Uterus (tissue), 4 donors: Measurements from ENCODE around the gene SORBS1. TPM values are rescaled to one million over a fixed set of nuclear protein-coding genes. Genes with fewer than 3 reads are reported as not detected.

Source experiments
- DNase-seq, 2 donors: peaks; one replicate each; pipeline ENCODE4 v3.0.0-alpha.2; 2019 to 2020
- H3K27ac ChIP-seq, 2 donors: fragments of 200-600 bp; sonication (generic); 1 replicate in 1 of 2; 2 replicates in 1 of 2; pipeline ENCODE4 v1.5.1; 2016 to 2018
- H3K27me3 ChIP-seq, 2 donors: fragments of 200-600 bp; sonication (generic); one replicate each; pipeline ENCODE4 v1.5.1; 2018 to 2019; ENCODE audit warnings: control low read depth in 1 of 2
- H3K36me3 ChIP-seq, 2 donors: fragments of 200-600 bp; sonication (generic); one replicate each; pipeline ENCODE4 v1.5.1; 2019; ENCODE audit warnings: control low read depth in 1 of 2
- H3K4me1 ChIP-seq, 2 donors: fragments of 200-600 bp; sonication (generic); one replicate each; pipeline ENCODE4 v1.5.1; 2018 to 2019; ENCODE audit warnings: control low read depth in 1 of 2
- H3K4me3 ChIP-seq, 2 donors: fragments of 200-600 bp; sonication (generic); 1 replicate in 1 of 2; 2 replicates in 1 of 2; pipeline ENCODE4 v1.5.1; 2018 to 2019; ENCODE audit warnings: mild to moderate bottlenecking in 1 of 2
- H3K9me3 ChIP-seq, 2 donors: fragments of 200-600 bp; sonication (generic); one replicate each; pipeline ENCODE4 v1.5.1; 2019; ENCODE audit warnings: control low read depth in 1 of 2
- POLR2A ChIP-seq, 2 donors: fragments of 450-650 bp; IDR thresholded peaks; one replicate each; pipeline ENCODE4 v1.6.1; 2016; ENCODE audit warnings: antibody characterized with exemption in 2 of 2, mild to moderate bottlenecking in 1 of 2, moderate library complexity in 1 of 2
- intact Hi-C: fragments of 100-400 bp; cut with DNase I; formaldehyde crosslinking; loops from one replicate; pipeline ENCODE4 v1.15.1; 2023; ENCODE audit warnings: low total_unique reads
- total RNA-seq, 4 donors: library from RNA; depleted of rRNA in 3 of 4; stranded (reverse); fragments of >200 nt in 3 of 4; gene quantifications; one replicate each; pipeline versions ENCODE4 v1.1.0 to v1.2.4, GENCODE V29; 2014 to 2023
- TF ChIP-seq, protein P1 (sequence below), 4 experiments: fragments of 200-600 bp in 2 of 4; fragments of 450-650 bp in 2 of 4; sonication (generic) in 2 of 4; IDR thresholded peaks; one replicate each; pipeline ENCODE4 v1.5.1; 2016 to 2019; ENCODE audit warnings: antibody characterized with exemption in 4 of 4, mild to moderate bottlenecking in 2 of 4, moderate library complexity in 1 of 4
- donor health status: DM: yes; HTN: yes; CAD: no.

Gene SORBS1
- total RNA-seq, 4 donors from 2014 or later = 89.9 to 422 (median 271) TPM

DNA sequence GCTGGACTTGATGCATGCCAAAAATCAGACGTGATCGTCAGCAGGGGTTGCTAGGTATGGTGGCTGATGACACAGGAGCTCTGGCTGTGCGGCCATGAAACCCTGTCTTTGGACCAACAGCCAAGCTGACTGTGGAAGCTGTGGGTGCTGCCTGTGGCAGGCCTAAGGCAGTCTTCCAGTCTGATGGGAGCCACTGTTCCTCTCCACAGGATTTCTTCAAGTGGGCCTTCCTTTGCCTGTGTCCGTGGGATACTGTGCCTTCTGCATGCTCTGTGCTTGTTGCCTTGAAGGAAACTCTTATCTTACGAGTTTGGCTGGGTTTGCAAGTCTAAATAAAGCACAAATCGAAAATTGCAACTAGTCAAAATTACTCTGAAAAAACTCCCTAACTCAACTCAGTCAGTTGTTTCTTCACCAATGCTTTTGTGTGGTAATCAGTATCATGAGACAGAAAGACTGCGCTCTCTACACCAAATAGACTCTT is 168.4 kb downstream of the SORBS1 start:
- DNase-seq = no peak
- no peaks in the 10 kb centered on the region for H3K27me3 ChIP-seq
- peak overlapping the region; percentile 24 to 40 for H3K27ac ChIP-seq
- no peaks in the 10 kb centered on the region for H3K9me3 ChIP-seq
- TF ChIP-seq POLR2A (IDR thresholded peaks at IDR 0.05) = no peak
- TF ChIP-seq, protein P1, sequence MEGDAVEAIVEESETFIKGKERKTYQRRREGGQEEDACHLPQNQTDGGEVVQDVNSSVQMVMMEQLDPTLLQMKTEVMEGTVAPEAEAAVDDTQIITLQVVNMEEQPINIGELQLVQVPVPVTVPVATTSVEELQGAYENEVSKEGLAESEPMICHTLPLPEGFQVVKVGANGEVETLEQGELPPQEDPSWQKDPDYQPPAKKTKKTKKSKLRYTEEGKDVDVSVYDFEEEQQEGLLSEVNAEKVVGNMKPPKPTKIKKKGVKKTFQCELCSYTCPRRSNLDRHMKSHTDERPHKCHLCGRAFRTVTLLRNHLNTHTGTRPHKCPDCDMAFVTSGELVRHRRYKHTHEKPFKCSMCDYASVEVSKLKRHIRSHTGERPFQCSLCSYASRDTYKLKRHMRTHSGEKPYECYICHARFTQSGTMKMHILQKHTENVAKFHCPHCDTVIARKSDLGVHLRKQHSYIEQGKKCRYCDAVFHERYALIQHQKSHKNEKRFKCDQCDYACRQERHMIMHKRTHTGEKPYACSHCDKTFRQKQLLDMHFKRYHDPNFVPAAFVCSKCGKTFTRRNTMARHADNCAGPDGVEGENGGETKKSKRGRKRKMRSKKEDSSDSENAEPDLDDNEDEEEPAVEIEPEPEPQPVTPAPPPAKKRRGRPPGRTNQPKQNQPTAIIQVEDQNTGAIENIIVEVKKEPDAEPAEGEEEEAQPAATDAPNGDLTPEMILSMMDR (IDR thresholded peaks at IDR 0.05) = no peak
- intact Hi-C loops = no loop called here
- no peaks in the 10 kb centered on the region for H3K36me3 ChIP-seq
- peaks cover 0 to 3% of the 10 kb centered on the region in 2 donors for H3K4me1 ChIP-seq
- H3K4me3 ChIP-seq = no peak overlapping the region

DNA sequence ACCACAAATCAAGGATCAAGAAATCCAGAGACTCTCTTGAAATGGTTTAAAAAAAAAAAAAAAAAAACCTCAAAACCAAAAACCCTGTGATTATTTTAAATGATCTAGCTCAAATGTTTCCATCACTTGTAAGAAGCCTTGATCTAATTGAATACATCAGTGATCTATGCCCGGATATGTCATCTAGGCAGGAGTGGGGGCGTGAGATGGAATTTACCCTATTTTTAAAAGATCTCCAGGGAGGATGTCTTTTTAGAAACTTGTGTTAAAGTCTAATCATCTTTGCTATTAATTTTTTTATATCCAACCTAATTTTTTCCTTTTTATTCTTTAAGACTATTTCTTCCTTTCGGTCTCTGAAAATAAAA is 169.0 kb downstream of the SORBS1 start:
- Histone ChIP-seq H3K4me1 (peaks cover 0 to 3% of the 10 kb centered on the region in 2 donors), H3K27ac (peak overlapping the region in 1 of 2 donors; percentile 24), H3K27me3 (no peaks in the 10 kb centered on the region), H3K9me3 (no peaks in the 10 kb centered on the region), H3K36me3 (no peaks in the 10 kb centered on the region), H3K4me3 (no peak overlapping the region)
- TF ChIP-seq, protein P1 (IDR thresholded peaks at IDR 0.05) = no peak
- no peak for TF ChIP-seq POLR2A (IDR thresholded peaks at IDR 0.05)
- no peak for DNase-seq
- intact Hi-C loops = no loop called here

DNA sequence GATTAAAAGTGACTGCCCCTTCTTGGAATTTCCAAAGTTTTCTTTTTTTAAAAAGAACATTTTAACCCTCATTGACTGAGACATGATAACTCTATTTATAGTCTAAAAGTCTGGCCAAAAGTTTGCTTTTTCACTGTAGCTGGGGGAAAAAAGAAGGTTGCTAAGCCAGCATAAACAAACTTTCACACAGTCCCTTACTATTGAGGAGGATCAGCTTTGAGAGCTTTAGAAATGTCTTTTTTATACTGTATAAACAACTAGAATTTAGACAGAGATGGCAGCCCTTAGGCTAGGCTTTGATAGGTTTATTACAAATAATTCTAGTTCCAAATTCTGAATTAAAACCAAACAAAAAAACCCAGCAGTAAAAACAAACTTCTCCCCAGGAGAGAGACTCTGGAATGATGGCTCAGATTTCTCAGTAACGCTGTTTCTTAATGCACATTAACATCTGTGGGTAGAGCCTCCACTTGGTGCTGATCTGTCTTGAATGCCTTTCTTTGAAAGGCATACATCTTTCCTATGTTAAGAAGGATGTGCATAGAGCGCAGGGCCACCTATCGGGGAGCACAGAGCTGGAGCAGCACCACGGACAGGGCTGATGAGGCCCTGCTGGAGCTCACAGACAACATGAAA is 169.5 kb downstream of the SORBS1 start:
- no peak for DNase-seq
- Histone ChIP-seq H3K27me3 (no peaks in the 10 kb centered on the region), H3K36me3 (no peaks in the 10 kb centered on the region), H3K4me1 (peaks cover 0 to 3% of the 10 kb centered on the region in 2 donors), H3K4me3 (no peak overlapping the region), H3K27ac (peak overlapping the region in 1 of 2 donors; percentile 24), H3K9me3 (no peaks in the 10 kb centered on the region)
- TF ChIP-seq POLR2A (IDR thresholded peaks at IDR 0.05) = no peak
- TF ChIP-seq, protein P1 (IDR thresholded peaks at IDR 0.05) = peak in 2 of 4 experiments; percentile 15 to 21
- intact Hi-C loops = no loop called here

DNA sequence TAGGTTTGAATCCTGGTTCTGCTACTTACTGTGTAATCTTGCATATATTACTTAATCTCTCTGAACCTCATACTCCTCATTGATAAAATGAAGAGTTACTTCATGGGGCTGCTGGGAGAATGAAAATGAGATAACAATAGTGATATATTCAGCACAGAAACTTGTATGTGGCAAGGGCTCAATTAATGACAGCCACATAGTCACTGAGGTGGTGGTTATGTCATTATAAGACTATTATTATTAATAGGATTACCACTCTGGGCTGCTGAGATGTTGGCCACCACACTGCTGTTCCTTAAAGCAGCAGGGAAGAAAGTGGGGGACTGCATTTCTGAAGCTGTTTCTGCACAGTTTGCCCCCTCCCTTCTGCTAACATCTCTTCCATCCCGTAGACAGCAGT is 170.0 kb downstream of the SORBS1 start:
- intact Hi-C loops = no loop called here
- no peaks in the 10 kb centered on the region for H3K36me3 ChIP-seq
- no peaks in the 10 kb centered on the region for H3K9me3 ChIP-seq
- H3K27ac ChIP-seq = peak overlapping the region in 1 of 2 donors; percentile 24
- H3K27me3 ChIP-seq = no peaks in the 10 kb centered on the region
- DNase-seq = no peak
- H3K4me1 ChIP-seq = peaks cover 0 to 3% of the 10 kb centered on the region in 2 donors
- H3K4me3 ChIP-seq = no peak overlapping the region
- no peak for TF ChIP-seq POLR2A (IDR thresholded peaks at IDR 0.05)
- TF ChIP-seq, protein P1 (IDR thresholded peaks at IDR 0.05) = no peak

DNA sequence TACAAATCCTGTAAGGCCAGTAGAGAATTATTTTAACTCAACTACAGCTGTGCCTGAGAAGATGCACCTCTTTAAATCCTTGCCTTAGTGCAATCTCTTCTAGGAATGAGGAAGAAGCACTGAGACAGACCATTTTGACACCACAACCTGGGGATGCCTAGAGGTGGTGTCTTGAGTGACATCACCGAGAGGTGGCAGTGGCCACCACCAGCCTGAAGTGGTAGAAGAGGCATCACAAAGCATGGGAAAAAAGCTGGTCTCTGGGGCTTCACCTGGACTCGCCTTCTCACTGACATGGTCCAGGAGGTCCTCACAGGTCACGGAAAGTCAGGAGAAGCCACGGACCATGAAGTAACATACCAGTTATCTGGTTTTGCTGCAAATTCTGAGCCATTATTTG is 171.2 kb downstream of the SORBS1 start:
- H3K36me3 ChIP-seq = no peaks in the 10 kb centered on the region
- peak overlapping the region in 1 of 2 donors; percentile 65 for H3K27ac ChIP-seq
- H3K9me3 ChIP-seq = no peaks in the 10 kb centered on the region
- H3K4me3 ChIP-seq = no peak overlapping the region
- TF ChIP-seq POLR2A (IDR thresholded peaks at IDR 0.05) = no peak
- TF ChIP-seq, protein P1 (IDR thresholded peaks at IDR 0.05) = no peak
- H3K27me3 ChIP-seq = no peaks in the 10 kb centered on the region
- no peak for DNase-seq
- intact Hi-C loops = no loop called here
- H3K4me1 ChIP-seq = peaks cover 0 to 3% of the 10 kb centered on the region in 2 donors
